HG02943 (cell line): ENCODE results near the gene SUMF1.
"Not testable (repeated sequence)": the region's sequence is repeated elsewhere in the genome, so short reads cannot be mapped to it uniquely, and the experiment has no call there.

ENCODE experiments used
- ATAC-seq: cut with Tn5 transposase; IDR thresholded peaks from one replicate; pipeline ENCODE4 v1.9.1; 2021; ENCODE audit warnings: mild to moderate bottlenecking, low read depth, moderate library complexity; ENCODE audit not compliant: unreplicated experiment

The SUMF1 gene

GRCh38 chr3:4462369-4463040 is 4.6 kb downstream of the SUMF1 start:
- no peak for ATAC-seq

- no peak for ATAC-seq
Observed at GRCh38 chr3:4461468-4462090, 5.5 kb downstream of the SUMF1 start.

DNA sequence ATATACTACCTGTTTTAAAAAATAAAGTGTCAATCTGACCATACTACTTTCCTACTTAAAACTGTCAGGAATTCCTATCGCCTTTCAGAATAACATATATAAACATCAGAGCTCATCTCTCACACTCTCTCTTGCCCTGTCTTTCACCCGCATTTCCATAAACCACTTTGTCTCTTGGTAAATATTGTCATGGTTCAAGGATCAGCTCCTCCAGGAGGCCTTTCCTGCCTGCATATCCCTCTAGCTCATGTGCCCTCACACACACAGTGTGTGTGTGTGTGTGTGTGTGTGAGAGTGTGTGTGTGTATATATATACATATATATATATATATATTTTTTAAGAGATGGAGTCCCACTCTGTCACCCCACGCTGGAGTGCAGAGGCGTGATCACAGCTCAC is 6.7 kb downstream of the SUMF1 start:
- ATAC-seq, result no peak

- no peak for ATAC-seq
Observed at GRCh38 chr3:4458961-4459360, 8.1 kb downstream of the SUMF1 start.

DNA sequence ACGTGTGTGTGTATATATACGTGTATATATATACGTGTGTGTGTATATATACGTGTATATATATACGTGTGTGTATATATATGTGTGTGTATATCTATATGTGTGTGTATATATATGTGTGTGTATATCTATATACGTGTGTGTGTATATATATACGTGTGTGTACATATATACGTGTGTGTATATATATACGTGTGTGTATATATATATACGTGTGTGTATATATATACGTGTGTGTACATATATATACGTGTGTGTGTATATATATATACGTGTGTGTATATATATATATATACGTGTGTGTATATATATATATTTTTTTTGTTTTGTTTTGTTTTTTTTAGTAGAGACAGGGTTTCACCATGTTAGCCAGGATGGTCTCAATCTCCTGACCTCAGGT is 10.3 kb downstream of the SUMF1 start:
- not testable (repeated sequence) for ATAC-seq

DNA sequence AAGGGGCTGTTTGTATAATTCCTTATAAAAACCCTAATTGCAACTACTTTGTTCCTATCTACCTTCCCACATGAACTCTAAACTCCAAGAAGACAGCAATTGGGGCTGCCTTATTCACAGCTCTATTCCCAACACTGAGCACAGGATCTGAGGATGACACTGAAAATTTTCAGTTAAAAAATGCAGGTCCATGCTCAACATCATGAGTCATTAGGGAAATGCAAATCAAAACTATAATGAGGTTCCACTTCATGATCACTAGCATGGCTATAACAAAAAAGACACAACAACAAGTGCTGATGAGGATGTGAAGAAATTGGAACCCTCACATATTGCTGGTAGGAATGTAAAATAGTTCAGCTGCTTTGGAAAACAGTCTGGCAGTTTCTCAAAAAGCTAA is 12.9 kb downstream of the SUMF1 start:
- no peak for ATAC-seq

GRCh38 chr3:4449043-4449805 is 17.8 kb downstream of the SUMF1 start:
- no peak for ATAC-seq

GRCh38 chr3:4448187-4448586 is 18.9 kb downstream of the SUMF1 start:
- no peak for ATAC-seq

DNA sequence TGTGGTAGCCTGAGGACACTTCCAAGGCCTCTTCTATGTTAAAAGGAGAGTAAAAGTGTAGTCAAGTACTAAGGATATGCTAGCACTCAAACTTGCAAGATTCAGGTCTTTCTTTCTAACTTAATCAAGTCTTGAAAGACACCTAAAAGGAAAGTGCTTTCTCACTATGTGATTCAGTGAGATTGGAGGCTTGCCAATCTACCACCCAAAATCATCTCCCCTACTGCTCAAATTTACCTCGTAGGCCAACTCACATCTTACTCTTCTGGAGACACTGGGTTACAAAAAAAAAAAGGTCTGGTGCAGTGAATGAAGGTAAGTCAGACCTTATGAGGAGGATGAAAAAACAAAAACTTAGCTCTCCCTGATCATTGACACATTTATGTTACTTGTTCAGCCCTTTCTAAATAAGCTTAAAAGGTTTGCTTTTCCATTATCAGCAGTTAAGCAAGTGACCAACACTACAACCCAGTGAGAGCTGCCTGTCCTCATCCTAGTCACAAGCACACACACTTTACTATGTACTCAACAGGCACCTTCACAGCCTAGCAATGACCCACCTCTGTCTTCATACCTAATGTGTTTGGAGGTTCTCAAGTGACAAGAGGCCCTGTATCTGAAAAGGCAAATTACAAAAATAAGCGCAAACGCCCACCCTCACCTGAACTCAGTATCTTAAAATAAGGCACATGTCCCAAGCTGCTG is 19.6 kb downstream of the SUMF1 start:
- ATAC-seq, result no peak

DNA sequence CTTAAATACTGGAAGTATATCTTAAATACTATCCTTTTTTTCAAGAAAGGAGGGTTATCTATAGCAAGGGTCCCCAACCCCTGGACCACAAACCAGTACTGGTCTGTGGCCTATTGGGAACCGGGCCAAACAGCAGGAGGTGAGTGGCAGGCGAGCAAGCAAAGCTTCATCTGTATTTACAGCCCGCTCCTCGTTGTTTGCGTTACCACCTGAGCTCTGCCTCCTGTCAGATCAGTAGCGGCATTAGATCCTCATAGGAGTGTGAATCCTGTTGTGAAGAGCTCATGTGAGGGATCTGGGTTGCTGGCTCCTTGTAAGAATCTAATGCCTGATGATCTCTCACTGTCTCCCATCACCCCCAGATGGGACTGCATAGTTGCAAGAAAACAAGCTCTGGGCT is 26.1 kb downstream of the SUMF1 start:
- no peak for ATAC-seq

DNA sequence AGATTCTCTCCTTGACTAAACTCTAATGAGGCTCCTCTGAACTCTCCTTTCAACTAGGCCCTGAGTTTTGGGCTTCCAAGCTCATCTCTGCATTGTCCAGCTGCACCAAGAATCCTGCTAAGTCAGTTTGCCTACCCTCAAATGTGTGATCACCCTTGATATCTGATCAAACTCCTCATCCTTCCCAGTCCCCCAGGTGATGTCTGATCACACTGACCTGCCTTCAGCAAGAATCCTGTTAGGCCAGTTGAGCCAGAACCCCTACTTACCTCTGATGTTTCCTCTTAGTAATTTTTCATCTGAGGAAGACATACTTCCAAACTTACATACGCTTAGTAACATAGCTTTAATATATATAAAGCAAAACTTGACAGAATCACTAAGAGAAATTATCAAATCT is 28.8 kb downstream of the SUMF1 start:
- ATAC-seq, result no peak

DNA sequence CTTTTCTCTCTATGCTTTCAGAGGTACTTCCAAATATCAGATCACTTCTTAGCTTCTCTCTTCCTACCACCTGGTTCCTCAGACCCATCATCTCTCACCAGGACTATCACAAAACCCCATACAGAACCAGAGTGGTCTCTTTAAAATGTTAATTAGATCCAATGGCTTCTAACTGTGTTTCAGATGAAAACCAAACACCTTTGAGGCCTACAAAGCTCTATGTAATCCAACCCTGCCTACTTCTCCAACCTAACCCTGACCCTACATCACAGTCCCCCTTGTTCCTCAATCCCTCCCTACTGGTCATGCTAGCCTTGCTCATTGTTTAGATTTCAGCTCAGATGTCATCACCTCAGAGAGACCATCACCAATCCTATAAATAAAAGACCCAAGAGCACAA is 34.8 kb downstream of the SUMF1 start:
- no peak for ATAC-seq

- no peak for ATAC-seq
Observed at GRCh38 chr3:4429648-4430350, 37.3 kb downstream of the SUMF1 start.

DNA sequence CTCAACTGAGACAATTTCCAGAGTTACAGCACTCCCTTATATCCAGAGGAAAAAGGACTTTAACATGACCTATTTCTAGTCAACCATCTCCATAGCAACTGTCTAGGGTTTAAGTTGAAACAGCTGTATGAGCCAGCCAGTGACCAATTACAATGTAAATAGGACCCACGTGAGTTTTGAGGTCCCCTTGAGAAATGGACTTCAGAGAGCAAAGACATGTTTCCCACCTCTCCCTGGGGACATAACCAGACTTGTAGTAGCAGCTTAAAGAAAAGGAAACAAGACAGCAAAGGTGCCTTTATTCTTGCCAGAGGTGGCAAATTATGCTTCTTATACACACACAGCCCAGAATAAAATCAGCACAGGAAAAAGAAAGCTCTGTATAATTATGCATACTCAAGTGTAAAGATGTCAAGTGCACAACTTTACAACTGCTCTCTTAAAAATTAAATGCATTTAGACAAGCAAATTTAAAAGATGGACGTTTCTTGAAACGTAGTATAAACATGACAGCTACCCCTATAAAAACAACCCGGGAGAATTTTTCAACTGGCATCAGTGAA is 40.2 kb downstream of the SUMF1 start:
- peak; percentile 71 for ATAC-seq

GRCh38 chr3:4426261-4426781 is 40.7 kb downstream of the SUMF1 start:
- no peak for ATAC-seq

GRCh38 chr3:4425707-4426106 is 41.4 kb downstream of the SUMF1 start:
- no peak for ATAC-seq

GRCh38 chr3:4425055-4425454 is 42.0 kb downstream of the SUMF1 start:
- ATAC-seq, result no peak

GRCh38 chr3:4421121-4421520 is 45.9 kb downstream of the SUMF1 start:
- ATAC-seq, result no peak

GRCh38 chr3:4419920-4420319 is 47.1 kb downstream of the SUMF1 start:
- ATAC-seq, result no peak

DNA sequence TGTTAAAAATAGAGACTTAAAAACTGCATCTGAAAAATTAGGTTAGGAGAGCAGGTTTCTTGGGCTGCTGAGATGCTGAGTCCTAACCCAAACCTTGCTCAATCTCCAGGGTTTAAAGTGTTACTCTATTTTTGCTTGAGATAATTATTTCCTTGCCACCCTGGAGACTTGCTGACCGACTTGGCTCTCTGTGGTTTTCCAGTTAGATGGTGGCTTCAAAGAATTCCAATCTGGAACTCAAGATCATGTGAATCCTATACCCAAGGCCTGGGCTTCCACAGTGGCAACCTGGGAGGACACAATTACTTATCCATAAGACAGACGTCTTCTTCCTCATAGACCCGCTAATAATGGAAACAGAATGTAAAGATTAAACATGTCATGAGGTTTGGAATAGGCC is 47.7 kb downstream of the SUMF1 start:
- no peak for ATAC-seq
